Naive thymus-derived CD4-positive, alpha-beta T cell (primary cell): Measurements from ENCODE around the gene IMPA2. TPM values are rescaled to one million over a fixed set of nuclear protein-coding genes. Genes with fewer than 3 reads are reported as not detected.
"Not testable (repeated sequence)": the region's sequence is repeated elsewhere in the genome, so short reads cannot be mapped to it uniquely, and the experiment has no call there.

Experiments used
- ATAC-seq: fragments of 150-1000 bp; cut with Tn5 transposase; 2 replicates; pipeline ENCODE4 v1.10.0; 2021; ENCODE audit warnings: mild to moderate bottlenecking, moderate library complexity
- CTCF ChIA-PET: fragments of 350-600 bp; sonication (Branson Sonifier 250); formaldehyde crosslinking; loops from one replicate; lab custom pipeline; 2021; ENCODE audit warnings: antibody characterized with exemption; lab: Charles Lee
- POLR2A ChIA-PET: fragments of 350-600 bp; sonication (Branson Sonifier 250); formaldehyde crosslinking; loops from one replicate; lab custom pipeline; 2021; ENCODE audit warnings: antibody characterized with exemption, inconsistent platforms; lab: Charles Lee
- DNase-seq, 9 donors: peaks; one replicate each; pipeline versions ENCODE4 v3.0.0 to v3.0.0-alpha.2; 2020 to 2022; ENCODE audit warnings: mixed read lengths in 1 of 9
- H3K27ac ChIP-seq: one replicate; pipeline ENCODE4 v1.7.0; 2013; ENCODE audit warnings: mild to moderate bottlenecking, low read depth, low read length, moderate library complexity
- H3K27me3 ChIP-seq, 2 donors: one replicate each; pipeline ENCODE4 v1.7.0; 2013; ENCODE audit warnings: low read length in 2 of 2, mild to moderate bottlenecking in 2 of 2, moderate library complexity in 2 of 2; ENCODE audit not compliant: control insufficient read depth in 2 of 2, insufficient read depth in 2 of 2
- H3K36me3 ChIP-seq, 3 experiments: 1 replicate in 2 of 3; 2 replicates in 1 of 3; pipeline ENCODE4 v1.7.0; 2013; ENCODE audit warnings: low read length in 3 of 3, mild to moderate bottlenecking in 3 of 3, moderate library complexity in 1 of 3; ENCODE audit not compliant: insufficient read depth in 3 of 3, control insufficient read depth in 2 of 3
- H3K4me1 ChIP-seq, 2 donors: one replicate each; pipeline ENCODE4 v1.7.0; 2013; ENCODE audit warnings: low read length in 2 of 2, mild to moderate bottlenecking in 2 of 2, moderate library complexity in 1 of 2; ENCODE audit not compliant: control insufficient read depth in 2 of 2, insufficient read depth in 2 of 2
- H3K4me3 ChIP-seq: 2 replicates; pipeline ENCODE4 v1.7.0; 2013; ENCODE audit warnings: mild to moderate bottlenecking, low read length
- H3K9me3 ChIP-seq, 3 experiments: 1 replicate in 2 of 3; 2 replicates in 1 of 3; pipeline ENCODE4 v1.7.0; 2013; ENCODE audit warnings: low read length in 3 of 3; ENCODE audit not compliant: control insufficient read depth in 2 of 3
- H3K27ac Mint-ChIP-seq, 9 donors: one replicate each; pipeline ENCODE4 v1.8.0; 2020 to 2022; ENCODE audit warnings: mixed read lengths in 9 of 9, mild to moderate bottlenecking in 8 of 9, moderate library complexity in 5 of 9, inconsistent platforms in 2 of 9
- H3K27me3 Mint-ChIP-seq, 5 donors: one replicate each; pipeline ENCODE4 v1.8.0; 2021 to 2022; ENCODE audit warnings: mixed read lengths in 5 of 5, mild to moderate bottlenecking in 1 of 5
- H3K36me3 Mint-ChIP-seq, 5 donors: one replicate each; pipeline ENCODE4 v1.8.0; 2020 to 2022; ENCODE audit warnings: mixed read lengths in 5 of 5, mild to moderate bottlenecking in 3 of 5, inconsistent platforms in 1 of 5
- H3K4me1 Mint-ChIP-seq, 7 donors: one replicate each; pipeline ENCODE4 v1.8.0; 2020 to 2022; ENCODE audit warnings: mixed read lengths in 7 of 7, mild to moderate bottlenecking in 3 of 7, inconsistent platforms in 1 of 7
- H3K4me3 Mint-ChIP-seq, 10 donors: one replicate each; pipeline ENCODE4 v1.8.0; 2020 to 2022; ENCODE audit warnings: mild to moderate bottlenecking in 10 of 10, mixed read lengths in 10 of 10, moderate library complexity in 6 of 10, inconsistent platforms in 2 of 10
- H3K9me3 Mint-ChIP-seq, 11 donors: one replicate each; pipeline ENCODE4 v1.8.0; 2020 to 2022; ENCODE audit warnings: mixed read lengths in 11 of 11, mild to moderate bottlenecking in 4 of 11, inconsistent platforms in 1 of 11, moderate library complexity in 1 of 11
- intact Hi-C, 2 donors: fragments of 100-400 bp; cut with micrococcal nuclease; formaldehyde crosslinking; loops; one replicate each; pipeline ENCODE4 v1.15.1; 2023
- polyA plus RNA-seq, 2 donors: library from polyadenylated mRNA; unstranded; fragments of 300-500 nt; fragmentation: Illumina TruSeq; gene quantifications; one replicate each; pipeline ENCODE4 v1.2.3, GENCODE V29; 2021
- total RNA-seq, 6 experiments: library from RNA in 5 of 6; stranded (reverse) in 5 of 6; gene quantifications; 1 replicate in 5 of 6; 2 replicates in 1 of 6; pipeline ENCODE4 v1.2.3 and lab custom pipeline; 2021 to 2026

The IMPA2 gene
- total and polyA plus RNA-seq, 7 experiments from 2014 or later = 4.9 to 27.8 (median 7.8) TPM

DNA sequence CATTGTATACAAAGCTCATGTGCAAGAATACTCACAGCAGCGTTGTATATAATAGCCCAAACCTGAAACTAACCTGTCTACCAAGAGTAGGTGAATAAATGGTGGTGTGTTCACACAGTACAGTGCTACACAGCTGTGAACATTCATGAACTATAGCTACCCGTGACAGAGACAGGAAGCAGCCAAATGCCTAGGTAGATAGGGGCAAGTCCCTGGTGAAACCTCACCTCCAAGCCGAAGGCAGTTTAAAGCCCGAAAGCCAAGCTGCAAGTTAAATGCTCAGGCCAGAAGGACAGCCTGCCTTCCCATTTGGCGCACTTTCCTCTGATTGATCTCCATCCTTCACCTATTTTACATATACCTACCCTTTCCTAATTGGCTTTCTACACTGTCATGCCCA is 36.5 kb upstream of the IMPA2 start:
- Mint-ChIP-seq H3K27ac (no peak overlapping the region), H3K36me3 (no peaks in the 10 kb centered on the region), H3K9me3 (no peaks in the 10 kb centered on the region), H3K4me3 (no peak overlapping the region), H3K4me1 (peaks cover 4 to 17% (median 10%) of the 10 kb centered on the region in 7 donors), H3K27me3 (no peaks in the 10 kb centered on the region)
- peaks cover 0 to 4% of the 10 kb centered on the region in 2 donors for H3K4me1 ChIP-seq
- ChIA-PET CTCF (interaction anchor here (1.0 to 1.4 kb wide), 3 partner anchors 12 to 94 kb away, joined by 3 to 4 read pairs (median 3); no protein-coding TSS in a partner anchor), POLR2A (no interaction called here)
- no peaks in the 10 kb centered on the region for H3K27me3 ChIP-seq
- H3K4me3 ChIP-seq = no peak overlapping the region
- ATAC-seq = no peak
- H3K9me3 ChIP-seq = no peaks in the 10 kb centered on the region
- DNase-seq = no peak
- H3K27ac ChIP-seq = no peak overlapping the region
- no peaks in the 10 kb centered on the region for H3K36me3 ChIP-seq
- intact Hi-C loops = no loop called here

DNA sequence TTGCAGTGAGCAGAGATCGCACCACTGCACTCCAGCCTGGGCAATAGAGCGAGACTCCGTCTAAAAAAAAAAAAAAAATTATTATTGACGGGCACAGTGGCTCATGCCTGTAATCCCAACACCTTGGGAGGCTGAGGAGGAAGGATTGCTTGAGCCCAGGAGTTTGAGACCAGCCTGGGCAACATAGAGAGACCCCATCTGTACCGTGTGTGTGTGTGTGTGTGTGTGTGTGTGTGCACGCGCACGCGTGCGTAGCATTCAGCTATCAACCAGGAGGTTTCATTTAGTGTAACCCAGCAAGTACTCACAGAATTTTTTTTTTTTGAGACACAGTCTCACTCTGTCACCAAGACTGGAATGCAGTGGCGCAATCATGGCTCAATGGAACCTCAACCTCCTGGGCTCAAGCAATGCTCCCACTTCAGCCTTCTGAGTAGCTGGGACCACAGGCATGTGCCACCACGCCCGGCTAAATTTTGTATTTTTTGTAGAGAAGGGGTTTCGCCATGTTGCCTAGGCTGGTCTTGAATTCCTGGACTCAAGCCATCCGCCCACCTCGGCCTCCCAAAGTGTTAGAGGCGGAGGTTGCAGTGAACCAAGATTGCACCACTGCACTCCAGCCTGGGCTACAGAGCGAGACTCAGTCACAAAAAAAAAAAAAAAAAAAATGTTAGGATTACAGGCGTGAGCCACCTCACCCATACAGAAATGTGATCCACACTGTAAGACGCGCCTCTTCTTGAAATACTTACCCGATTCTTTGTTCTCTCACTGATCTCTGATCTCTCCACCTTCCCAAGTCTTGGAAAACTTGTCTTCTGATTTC is 35.3 kb upstream of the IMPA2 start:
- intact Hi-C loops = loop anchor here (2.0 kb wide), 1 partner anchor 37 kb away; the partner anchor contains the start of gene MPPE1 (in 2 of the 2)
- H3K27me3 ChIP-seq, H3K4me3 ChIP-seq, H3K9me3 Mint-ChIP-seq, H3K27me3 Mint-ChIP-seq, DNase-seq, H3K4me1 ChIP-seq, ATAC-seq, H3K27ac ChIP-seq, H3K36me3 Mint-ChIP-seq, H3K36me3 ChIP-seq, H3K9me3 ChIP-seq: not testable (repeated sequence)
- Mint-ChIP-seq H3K4me1 (peaks cover 4 to 17% (median 10%) of the 10 kb centered on the region in 7 donors), H3K27ac (peak overlapping the region in 3 of 9 donors; percentile 14 to 91 (median 48)), H3K4me3 (peak overlapping the region in 7 of 10 donors; percentile 0 to 97 (median 86))
- ChIA-PET POLR2A (interaction anchor here (0.6 to 1.3 kb wide), 2 partner anchors 36 to 97 kb away, joined by 3 read pairs; no protein-coding TSS in a partner anchor), CTCF (interaction anchor here (1.9 kb wide), 1 partner anchor 8 kb away, joined by 9 read pairs; no protein-coding TSS in a partner anchor)

DNA sequence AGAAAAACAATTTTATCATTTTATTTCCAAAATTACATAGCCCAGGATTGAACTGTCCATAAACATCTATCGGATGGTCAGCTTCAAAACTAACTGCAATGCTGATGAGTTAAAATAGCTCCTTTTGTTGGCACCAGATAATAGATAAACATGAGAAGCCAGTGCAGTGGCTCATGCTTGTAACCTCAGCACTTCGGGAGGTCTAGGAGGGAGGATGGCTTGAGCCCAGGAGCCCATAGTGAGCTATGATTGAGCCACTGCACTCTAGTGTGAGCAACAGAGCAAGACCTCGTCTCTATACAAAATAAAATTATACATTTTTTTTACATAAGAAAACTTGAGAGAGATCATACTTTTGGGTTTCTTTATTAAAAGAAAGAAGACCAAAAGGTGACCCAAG is 34.6 kb upstream of the IMPA2 start:
- H3K27ac Mint-ChIP-seq = peak overlapping the region in 4 of 9 donors; percentile 82 to 91 (median 86)
- no peaks in the 10 kb centered on the region for H3K9me3 Mint-ChIP-seq
- no peak for ATAC-seq
- no peaks in the 10 kb centered on the region for H3K27me3 Mint-ChIP-seq
- H3K36me3 ChIP-seq = no peaks in the 10 kb centered on the region
- ChIA-PET POLR2A (interaction anchor here (1.3 kb wide), 1 partner anchor 35 kb away, joined by 3 read pairs; no protein-coding TSS in a partner anchor), CTCF (interaction anchor here (1.9 kb wide), 1 partner anchor 9 kb away, joined by 9 read pairs; no protein-coding TSS in a partner anchor)
- no peaks in the 10 kb centered on the region for H3K9me3 ChIP-seq
- H3K27me3 ChIP-seq = no peaks in the 10 kb centered on the region
- peak overlapping the region in 9 of 10 donors; percentile 45 to 97 (median 86) for H3K4me3 Mint-ChIP-seq
- no peak overlapping the region for H3K27ac ChIP-seq
- H3K36me3 Mint-ChIP-seq = no peaks in the 10 kb centered on the region
- peaks cover 4 to 17% (median 10%) of the 10 kb centered on the region in 7 donors for H3K4me1 Mint-ChIP-seq
- H3K4me3 ChIP-seq = peak overlapping the region; percentile 67
- DNase-seq = no peak
- intact Hi-C loops = loop anchor here (1.0 to 2.0 kb wide), 2 partner anchors 35 to 38 kb away; partner anchors contain the start of genes IMPA2 (in 2 of the 2) and MPPE1 (in 2 of the 2)
- peaks cover 0 to 4% of the 10 kb centered on the region in 2 donors for H3K4me1 ChIP-seq

DNA sequence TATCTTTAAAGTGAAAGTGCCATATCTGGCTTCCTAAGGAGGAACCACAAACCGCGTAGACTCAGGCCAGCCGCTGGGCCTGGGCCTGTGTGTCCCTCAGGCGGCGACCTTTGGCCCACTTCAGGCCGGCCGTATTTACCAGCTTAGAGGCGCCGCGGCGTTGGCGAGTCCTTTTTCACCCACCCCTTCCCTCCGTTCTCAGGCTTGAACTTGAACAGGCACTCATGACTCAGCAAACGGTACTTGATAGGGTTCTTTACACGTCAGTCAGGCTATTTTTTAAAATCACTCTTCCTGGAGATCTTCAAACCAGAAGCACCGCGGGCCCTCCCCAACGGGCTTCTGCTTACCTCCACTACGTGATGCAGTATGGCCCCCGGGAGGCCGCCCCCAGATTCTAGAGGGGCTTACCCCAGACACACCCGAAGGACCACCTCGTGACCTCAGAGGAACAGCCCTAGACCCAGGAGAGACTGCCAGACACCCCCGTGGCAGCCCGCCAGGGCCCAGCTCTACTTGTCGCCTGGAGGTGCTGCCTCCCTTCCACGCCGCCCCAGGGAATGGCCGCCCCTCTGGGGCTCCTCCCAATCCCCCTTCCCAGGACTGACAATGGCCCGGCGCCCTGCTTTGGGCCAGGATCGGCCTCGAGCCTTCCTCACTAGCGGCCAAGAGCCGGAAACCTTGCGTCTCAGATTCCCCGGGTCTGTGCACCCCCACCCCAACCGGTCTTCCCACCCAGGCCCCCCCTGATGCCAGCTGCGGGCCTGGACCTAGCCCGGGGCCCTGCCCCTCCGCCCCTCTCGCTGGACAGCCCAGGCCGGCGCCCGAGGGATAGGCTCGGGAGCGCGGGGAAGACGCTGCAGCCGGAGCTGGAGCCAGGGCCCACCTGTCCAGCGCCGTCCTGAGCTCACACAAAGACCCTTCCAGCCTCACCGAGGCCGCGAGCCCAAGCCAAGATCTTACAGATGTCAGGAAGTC is 33.8 kb upstream of the IMPA2 start:
- intact Hi-C loops = loop anchor here (1.0 to 2.0 kb wide), 2 partner anchors 34 to 39 kb away; partner anchors contain the start of genes IMPA2 (in 2 of the 2) and MPPE1 (in 2 of the 2)
- Mint-ChIP-seq H3K9me3 (no peaks in the 10 kb centered on the region), H3K27me3 (no peaks in the 10 kb centered on the region)

DNA sequence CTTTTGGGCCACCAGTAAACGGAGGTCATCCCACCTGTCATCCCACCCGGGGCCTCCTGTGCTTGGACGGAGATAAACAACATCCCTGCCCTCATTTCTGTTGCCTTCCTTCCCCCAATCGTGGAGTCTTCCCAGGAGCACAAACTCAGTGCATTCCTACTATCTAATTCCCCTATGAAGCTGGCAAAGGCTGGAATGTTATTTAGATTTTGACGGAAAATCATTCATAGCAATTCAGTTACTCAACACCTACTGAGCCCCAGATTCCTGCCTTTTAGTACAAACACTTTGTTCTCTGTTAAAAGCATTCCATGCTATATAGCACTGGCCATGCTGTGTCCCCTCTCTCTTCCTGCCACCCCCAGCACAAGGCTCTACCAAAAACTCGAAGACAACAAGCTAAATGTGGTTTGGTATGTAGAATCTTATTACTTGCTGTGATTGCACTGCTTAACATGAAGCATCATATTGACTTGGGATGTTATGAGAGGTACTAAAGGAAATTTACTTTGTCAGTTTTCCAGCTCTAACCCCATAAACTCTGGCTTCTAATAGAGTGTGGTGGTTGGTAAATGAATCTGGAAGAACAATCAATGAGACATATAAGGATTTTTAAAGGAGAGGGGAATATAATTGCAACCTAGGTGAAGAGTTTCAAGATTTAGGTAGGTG is 32.3 kb upstream of the IMPA2 start:
- H3K36me3 ChIP-seq = no peaks in the 10 kb centered on the region
- Mint-ChIP-seq H3K36me3 (no peaks in the 10 kb centered on the region), H3K4me1 (peaks cover 4 to 17% (median 10%) of the 10 kb centered on the region in 7 donors), H3K4me3 (peak overlapping the region in 9 of 10 donors; percentile 8 to 61 (median 38)), H3K27me3 (no peaks in the 10 kb centered on the region), H3K27ac (peak overlapping the region in 3 of 9 donors; percentile 3 to 13 (median 13)), H3K9me3 (no peaks in the 10 kb centered on the region)
- intact Hi-C loops = no loop called here
- H3K4me3 ChIP-seq = no peak overlapping the region
- no peak for DNase-seq
- no peak overlapping the region for H3K27ac ChIP-seq
- peaks cover 0 to 4% of the 10 kb centered on the region in 2 donors for H3K4me1 ChIP-seq
- CTCF ChIA-PET = no interaction called here
- ATAC-seq = no peak
- no peaks in the 10 kb centered on the region for H3K27me3 ChIP-seq
- POLR2A ChIA-PET = interaction anchor here (1.0 kb wide), 1 partner anchor 16 kb away, joined by 3 read pairs; no protein-coding TSS in a partner anchor
- H3K9me3 ChIP-seq = no peaks in the 10 kb centered on the region

More for the DNA sequence above, 33.8 kb upstream of the IMPA2 start:
- Histone ChIP-seq H3K27me3 (no peaks in the 10 kb centered on the region), H3K27ac (peak overlapping the region; percentile 57), H3K4me1 (peaks cover 0 to 4% of the 10 kb centered on the region in 2 donors), H3K9me3 (no peaks in the 10 kb centered on the region), H3K4me3 (peak overlapping the region; percentile 67), H3K36me3 (no peaks in the 10 kb centered on the region)
- H3K4me1 Mint-ChIP-seq = peaks cover 4 to 17% (median 10%) of the 10 kb centered on the region in 7 donors
- ChIA-PET POLR2A (interaction anchor here (1.3 kb wide), 1 partner anchor 34 kb away, joined by 3 read pairs; no protein-coding TSS in a partner anchor), CTCF (interaction anchor here (1.9 kb wide), 1 partner anchor 10 kb away, joined by 9 read pairs; no protein-coding TSS in a partner anchor)
- H3K4me3 Mint-ChIP-seq = peak overlapping the region; percentile 82 to 97 (median 88)
- H3K27ac Mint-ChIP-seq = peak overlapping the region; percentile 73 to 97 (median 85)
- ATAC-seq (peak; percentile 90), DNase-seq (peak; percentile 25 to 71 (median 55))
- no peaks in the 10 kb centered on the region for H3K36me3 Mint-ChIP-seq
